IPS DF 19.7 (cell line): ENCODE results near the gene PDE2A.

ENCODE experiments used
- DNase-seq: peaks from one replicate; pipeline ENCODE4 v3.0.0-alpha.2; 2013; ENCODE audit warnings: low read depth, low spot score

Gene PDE2A

DNA sequence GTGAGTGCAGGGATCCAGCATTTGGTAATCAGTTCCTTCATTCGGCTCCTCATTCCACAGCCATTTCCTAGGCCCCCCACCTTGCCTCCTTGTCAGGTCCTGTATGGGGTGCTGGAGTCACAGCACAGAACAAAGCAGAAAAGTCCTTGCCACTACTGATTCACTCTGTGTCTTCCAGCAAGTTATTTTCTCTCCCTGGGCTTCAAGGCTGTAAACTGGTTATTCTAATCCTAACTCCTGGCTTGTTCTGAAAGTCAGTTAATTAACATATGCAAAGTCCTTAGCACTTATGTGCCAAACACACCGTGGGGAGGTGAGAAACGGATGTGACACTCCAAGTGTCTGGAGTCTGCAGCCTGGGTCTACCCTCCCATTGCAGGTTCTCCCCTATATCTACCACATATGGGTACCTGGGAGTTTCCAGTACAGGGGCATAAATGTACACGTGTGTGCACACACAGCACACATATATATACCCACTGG is 30.6 kb upstream of the PDE2A start:
- DNase-seq: no peak

GRCh38 chr11:72704028-72704782 is 30.0 kb upstream of the PDE2A start:
- no peak for DNase-seq

DNA sequence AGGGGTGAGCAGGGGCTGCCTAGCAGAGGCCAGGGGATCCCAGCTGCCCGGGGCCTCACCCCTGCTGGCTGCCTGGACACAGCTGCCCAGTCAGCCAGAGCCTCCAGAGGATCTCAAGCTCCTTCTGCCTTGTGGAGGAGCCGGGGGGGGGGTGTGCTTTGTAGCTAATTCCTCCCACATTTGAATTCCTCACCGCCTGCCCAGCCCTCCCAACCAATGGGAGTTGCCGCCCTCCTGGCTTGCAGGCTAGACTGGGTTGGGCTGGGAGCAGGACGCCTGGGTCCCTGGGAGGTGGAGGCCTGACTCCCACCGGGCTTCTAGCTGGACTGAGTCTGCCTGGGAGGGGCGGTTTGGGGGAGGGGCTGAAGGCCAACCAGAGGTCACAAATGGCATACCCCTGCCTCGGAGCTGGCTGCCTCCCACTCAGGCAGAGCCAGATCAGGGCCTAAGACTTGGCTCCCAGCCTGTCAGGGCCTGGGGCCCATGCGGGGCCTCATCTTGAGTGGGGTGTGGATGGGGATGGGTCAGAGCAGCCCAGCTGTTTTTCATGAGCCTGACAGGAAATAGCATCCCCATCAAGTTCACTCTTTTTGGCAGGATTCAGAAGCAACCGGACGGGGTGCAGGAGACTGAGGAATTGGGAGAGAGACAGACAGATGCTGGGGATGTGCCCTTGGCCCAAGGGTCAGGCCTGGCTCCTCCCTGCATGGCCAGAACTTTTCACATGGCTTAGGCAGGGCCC is 29.2 kb upstream of the PDE2A start:
- no peak for DNase-seq

DNA sequence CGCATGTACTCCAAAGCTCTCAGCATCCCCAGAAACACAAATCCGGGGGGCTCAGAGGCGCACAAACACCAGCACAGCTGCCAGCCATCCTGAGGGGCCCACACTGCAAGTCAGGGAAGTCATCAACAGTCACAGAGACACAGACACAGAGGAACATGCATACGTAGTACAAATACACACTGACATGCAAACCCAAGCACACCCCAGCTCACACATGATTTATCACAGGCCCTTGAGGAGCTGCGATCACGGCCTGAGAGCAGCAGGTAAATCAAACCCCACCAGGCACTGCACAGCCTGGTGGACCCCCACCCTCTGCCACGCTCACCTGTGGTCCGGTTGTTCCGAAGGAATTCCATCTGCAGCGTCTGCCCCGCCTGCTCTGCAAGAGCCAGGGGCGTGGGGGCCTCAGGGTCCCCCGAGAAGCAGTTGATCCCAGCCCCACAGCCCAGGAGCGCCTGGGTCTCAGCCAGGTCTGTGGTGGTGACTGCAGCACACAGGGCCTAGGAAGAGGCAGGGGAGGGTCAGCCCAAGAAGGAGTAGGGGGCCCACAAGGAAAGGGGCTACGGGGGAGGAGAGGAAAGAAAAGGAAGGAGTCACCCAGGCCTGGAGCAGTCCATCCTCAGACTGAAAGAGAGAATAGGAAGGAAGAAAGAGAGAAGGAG is 28.5 kb upstream of the PDE2A start:
- DNase-seq: no peak

GRCh38 chr11:72702096-72702495 is 27.9 kb upstream of the PDE2A start:
- DNase-seq: no peak

- DNase-seq: no peak
Measured at GRCh38 chr11:72701466-72701865, 27.2 kb upstream of the PDE2A start.

GRCh38 chr11:72700146-72700545 is 25.9 kb upstream of the PDE2A start:
- DNase-seq: no peak

DNA sequence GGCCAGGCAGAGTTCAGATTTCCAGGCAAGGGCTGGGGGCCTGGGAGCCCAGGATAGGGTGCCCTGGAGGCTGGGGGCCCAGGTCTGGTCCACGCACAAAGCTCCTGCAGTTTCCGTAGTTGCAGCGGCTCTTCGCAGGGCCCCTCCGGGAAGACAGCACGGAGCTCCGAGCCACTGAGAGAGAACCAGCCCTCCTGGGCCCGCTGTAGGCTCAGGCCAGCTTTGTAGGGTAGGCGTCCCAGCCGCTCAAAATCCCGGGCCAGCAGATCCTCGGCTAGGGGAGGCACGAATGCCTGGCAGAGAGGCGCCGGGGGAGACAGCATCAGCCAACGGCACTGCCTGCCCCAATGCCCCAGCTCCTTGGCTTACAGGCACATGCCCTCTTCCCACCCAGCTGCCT is 23.6 kb upstream of the PDE2A start:
- DNase-seq: no peak

GRCh38 chr11:72696866-72697700 is 22.9 kb upstream of the PDE2A start:
- no peak for DNase-seq

- DNase-seq: no peak
Measured at GRCh38 chr11:72695354-72695753, 21.1 kb upstream of the PDE2A start.

DNA sequence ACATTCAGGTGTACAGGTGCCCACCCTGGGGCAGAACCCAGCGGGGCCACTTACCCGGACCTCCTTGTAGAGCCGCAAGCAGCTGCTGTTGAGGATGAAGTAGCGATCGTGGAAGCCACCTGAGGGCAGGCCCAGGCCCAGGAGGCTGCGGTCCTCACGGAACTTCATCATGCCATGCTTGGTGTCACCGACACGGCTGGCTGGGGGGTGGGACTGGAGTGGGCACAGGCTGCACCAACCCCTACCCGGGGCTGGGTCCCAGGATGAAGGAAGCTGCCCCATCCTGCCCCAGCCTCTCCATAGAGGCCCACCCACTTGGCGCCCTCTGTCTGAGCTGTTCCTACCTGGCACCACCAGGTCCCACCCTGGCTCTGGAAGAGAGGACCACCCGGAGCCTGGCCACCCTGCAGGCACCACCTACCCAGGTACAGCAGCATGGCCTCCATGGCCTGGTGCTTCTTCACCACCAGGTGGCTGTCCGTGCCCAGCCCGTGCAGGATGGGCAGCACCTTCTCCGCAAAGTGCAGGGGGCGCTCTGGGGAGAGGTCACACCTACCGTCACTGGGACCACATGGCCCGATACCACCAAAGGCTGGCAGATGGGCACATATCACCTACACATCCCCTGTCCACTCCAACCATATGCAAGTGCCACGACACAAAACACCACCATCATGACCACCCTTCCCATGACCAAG is 19.2 kb upstream of the PDE2A start:
- no peak for DNase-seq

DNA sequence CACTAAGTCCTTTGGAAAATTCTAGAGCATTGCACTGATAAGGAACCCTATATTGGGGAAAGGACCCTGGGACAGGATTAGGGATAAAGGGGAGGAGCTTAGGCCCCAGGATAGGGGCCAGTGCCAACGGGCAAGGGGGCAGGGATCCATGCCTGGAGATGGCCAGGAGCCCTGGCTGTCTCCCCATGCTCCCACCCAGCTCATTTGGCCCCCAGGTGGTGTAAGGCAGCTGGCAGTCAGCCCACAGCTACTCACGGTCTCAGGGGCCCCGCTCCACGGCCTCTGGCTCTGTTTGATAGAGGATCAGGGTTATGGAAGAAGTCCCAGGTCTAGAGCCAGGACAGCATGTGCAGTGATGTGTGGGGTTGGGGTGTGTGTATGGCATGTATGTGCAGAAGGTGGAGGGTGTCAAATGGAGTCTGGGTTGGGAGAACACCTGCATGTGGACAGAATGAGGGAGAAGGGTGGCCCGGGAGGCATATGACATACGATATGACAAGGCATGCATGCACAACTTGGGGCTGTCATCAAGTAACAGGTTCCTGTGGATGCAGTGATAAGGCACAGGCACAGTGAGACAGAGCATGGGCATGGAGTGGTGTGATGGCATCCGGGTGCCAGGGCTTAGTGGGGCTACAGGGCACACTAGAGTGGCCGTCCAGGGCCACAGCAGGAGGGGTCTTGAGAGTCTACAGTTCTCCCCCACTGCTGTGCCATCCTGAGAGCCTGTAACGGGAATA is 18.4 kb upstream of the PDE2A start:
- DNase-seq: no peak

GRCh38 chr11:72690166-72690565 is 15.9 kb upstream of the PDE2A start:
- no peak for DNase-seq

DNA sequence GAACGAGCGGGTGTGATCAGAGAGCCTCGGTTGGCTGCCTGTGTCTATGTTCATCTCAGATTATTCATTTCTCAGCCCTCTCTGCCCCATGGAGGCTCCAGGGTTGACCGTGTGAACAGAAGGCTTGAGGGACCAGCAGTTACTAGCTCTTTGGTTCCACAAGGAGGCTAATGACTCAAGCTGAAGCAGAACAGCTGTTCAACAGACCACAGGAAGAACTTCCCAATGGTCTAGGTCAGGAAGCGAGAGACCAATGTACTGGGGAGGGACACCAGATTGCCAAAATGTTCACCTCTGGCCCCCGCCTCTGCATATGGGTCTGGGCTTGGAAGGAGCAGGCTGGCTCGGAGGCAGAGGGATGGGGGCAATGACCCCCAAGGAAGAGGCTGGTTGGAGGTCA is 14.7 kb upstream of the PDE2A start:
- DNase-seq: no peak

GRCh38 chr11:72688486-72688885 is 14.3 kb upstream of the PDE2A start:
- no peak for DNase-seq

DNA sequence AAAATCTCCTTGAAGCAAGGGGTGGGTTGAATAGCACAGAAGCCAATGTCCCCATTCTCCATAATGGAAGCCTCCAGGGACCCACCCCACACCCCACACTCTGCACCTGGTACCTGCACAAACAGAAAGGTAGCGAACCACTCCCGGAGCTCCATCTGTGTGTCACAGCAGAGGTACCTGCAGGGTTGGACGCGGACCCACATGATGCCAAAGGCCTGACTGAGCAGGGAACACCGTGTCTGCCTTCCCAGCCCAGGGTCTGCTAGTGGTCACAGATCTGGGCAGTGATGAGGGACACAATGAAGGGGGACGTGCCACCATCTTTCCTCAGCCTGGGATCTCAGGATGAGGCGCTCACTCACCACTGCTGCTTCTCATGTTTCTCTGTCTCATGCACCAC is 13.1 kb upstream of the PDE2A start:
- no peak for DNase-seq

DNA sequence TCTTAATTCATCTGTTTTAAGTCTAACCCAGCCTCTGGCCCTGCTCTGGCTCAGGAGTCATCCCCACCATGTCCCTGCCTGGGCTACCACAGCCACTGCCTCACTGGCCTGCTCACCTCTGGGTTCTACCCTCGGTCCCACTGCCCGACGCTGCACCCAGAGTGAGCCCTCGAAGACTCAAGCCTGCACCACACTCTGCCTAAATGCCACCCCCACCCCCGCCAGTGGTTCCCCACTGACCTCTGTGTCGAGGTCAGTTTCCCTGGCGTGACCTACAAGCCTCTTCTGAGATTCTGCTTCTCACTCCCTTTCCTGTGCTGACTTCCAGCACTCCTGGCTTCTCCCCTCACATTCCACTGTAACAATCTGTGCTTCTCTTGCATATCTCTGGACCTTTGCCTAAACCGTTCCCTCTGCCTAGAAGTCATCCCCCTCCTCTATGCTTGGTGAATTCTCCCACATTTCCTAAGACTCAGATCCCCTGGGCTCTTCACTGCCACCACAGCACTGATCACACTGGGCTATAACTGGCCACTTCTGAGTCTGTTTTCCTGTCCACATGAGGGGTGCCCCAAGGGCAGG is 12.5 kb upstream of the PDE2A start:
- no peak for DNase-seq

- no peak for DNase-seq
Measured at GRCh38 chr11:72685560-72686480, 11.6 kb upstream of the PDE2A start.
